CD4-positive, alpha-beta T cell treated with Interleukin-4 for 4 hours (primary cell): ENCODE results near the gene ERICH6.

Experiments
- DNase-seq: peaks from one replicate; pipeline ENCODE4 v3.0.0-alpha.2; 2020

Gene ERICH6

DNA sequence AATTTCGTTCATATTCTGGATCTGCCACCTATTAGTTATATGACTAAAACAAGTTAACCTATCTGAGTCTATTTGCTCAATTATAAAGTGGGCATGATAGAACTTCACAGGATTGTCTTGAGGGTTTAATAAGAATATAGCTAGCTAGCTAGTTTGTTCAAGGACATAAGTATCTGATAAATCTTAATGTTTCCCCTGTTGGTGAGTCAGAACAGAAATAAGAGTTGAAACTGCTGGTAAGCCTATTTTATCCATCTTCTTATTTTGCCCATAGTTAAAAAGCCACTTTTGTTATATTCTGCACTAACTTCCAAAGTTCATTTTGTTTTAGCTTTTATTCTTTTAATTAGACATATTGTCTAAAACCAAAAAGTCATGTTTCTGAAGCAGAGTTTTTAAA lies 91.2 kb downstream of the ERICH6 start:
- no peak for DNase-seq

DNA sequence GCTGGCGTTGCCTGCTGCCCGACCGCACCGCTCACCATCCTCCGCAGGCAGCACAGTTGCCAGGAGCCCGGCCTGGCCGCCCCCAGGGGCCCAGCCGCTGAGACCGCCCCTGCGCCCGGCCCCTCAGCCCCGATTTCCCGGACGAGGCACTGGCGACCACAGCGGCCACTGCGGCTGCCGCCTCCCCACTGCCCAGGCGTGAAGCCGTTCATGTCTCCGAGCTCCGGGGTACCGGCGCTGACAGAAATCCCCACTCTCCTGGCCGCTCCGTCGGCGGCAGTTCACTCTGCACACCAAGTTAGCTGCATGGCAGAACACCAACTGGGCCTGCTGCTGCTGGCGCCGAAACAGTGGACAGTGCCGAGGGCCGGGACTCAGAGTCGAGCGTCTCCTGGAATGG lies 92.1 kb downstream of the ERICH6 start:
- DNase-seq, result no peak

DNA sequence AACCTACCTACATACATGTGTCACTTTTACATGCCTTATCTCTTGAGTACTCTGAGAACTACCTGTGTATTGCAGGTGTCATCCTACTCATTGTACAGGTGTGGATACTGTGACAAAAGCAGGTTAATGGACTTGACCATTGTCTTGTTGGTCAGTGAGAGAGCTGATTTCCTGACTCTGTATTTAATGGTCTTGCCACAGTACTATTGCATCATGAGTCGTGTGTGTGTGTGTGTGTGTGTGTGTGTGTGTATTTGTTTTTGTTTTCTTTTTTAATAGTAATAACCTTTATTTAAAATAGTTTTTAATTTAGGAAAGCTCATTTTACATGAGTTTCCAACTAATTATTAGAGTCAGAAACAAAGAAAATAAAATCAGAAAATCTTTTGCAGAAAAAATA lies 92.9 kb downstream of the ERICH6 start:
- DNase-seq, result no peak

DNA sequence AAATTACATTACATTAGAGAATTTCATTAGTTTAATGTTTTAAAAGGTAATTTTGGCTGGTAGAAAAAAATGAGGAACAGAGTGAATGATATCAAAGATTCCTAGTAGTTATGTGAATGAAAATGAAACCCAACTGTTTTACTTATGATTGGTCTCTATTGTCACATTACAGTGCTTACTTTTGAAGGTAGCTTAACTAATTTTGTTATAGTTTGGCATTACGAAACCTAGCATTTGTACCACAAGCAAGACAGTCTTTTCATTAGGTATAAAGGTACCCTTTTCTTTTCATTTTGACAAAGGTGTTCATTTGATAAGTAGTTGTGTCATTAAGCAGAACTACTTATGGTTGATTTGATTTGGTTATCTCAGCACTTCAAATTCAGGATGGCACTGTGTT lies 93.7 kb downstream of the ERICH6 start:
- DNase-seq, result no peak
